Occipital lobe (tissue), 2 donors: ENCODE measurements around the gene NUDT3. TPM values are rescaled to one million over a fixed set of nuclear protein-coding genes. Genes with fewer than 3 reads are reported as not detected.

ENCODE experiments used
- small RNA-seq: library from RNA; depleted of rRNA; stranded (forward); fragments of <200 nt; gene quantifications from one replicate; pipeline ENCODE3, GENCODE V24; 2014
- total RNA-seq: library from RNA; depleted of rRNA; stranded (reverse); fragments of >200 nt; gene quantifications from one replicate; pipeline ENCODE4 v1.2.3, GENCODE V29; 2014

Gene NUDT3
- total RNA-seq, 1 donor from 2014 or later = 116 TPM

Small RNAs within 50 kb of the gene (small RNA-seq; reads per million reads assigned to genes)
- not detected for gene MIR6835

Other genes starting within 250 kb of the NUDT3 start
- gene GRM4, start 246.6 kb downstream of the NUDT3 start, total RNA-seq = 0.94 TPM
- gene HMGA1, start 155.8 kb downstream of the NUDT3 start, total RNA-seq = 25.0 TPM
- 18.7 TPM for gene SMIM29, start 143.7 kb downstream of the NUDT3 start, total RNA-seq
- gene RPS10, start 33.4 kb upstream of the NUDT3 start, total RNA-seq = 1,021 TPM
- gene PACSIN1, start 73.4 kb upstream of the NUDT3 start, total RNA-seq = 2.8 TPM
- not detected for gene SPDEF, start 163.7 kb upstream of the NUDT3 start, total RNA-seq